ENCODE data around the gene TRIM73.
"Not testable (repeated sequence)": the region's sequence is repeated elsewhere in the genome, so short reads cannot be mapped to it uniquely, and the experiment has no call there.

Gene TRIM73

GRCh38 chr7:75415829-75416373, 20.5 kb downstream of the TRIM73 start:
- not testable (repeated sequence) for H3K36me3 ChIP-seq (ENCODE audit: control insufficient read depth in 2 of 2, insufficient read depth in 2 of 2, low read length in 2 of 2); H3K4me3 ChIP-seq (ENCODE audit: low read length in 2 of 2); H3K27ac ChIP-seq (ENCODE audit: low read depth in 2 of 2, low read length in 2 of 2); H3K9ac ChIP-seq (ENCODE audit: low read depth in 1 of 2, low read length in 2 of 2); H3K9me3 ChIP-seq (ENCODE audit: control insufficient read depth in 2 of 2, low read length in 2 of 2); H3K27me3 ChIP-seq (ENCODE audit: control insufficient read depth in 2 of 2, insufficient read depth in 2 of 2, low read length in 2 of 2); H3K4me1 ChIP-seq (ENCODE audit: control insufficient read depth in 2 of 2, insufficient read depth in 2 of 2, low read length in 2 of 2)

GRCh38 chr7:75416787-75417186, 21.4 kb downstream of the TRIM73 start:
- not testable (repeated sequence) for H3K36me3 ChIP-seq (ENCODE audit: control insufficient read depth in 2 of 2, insufficient read depth in 2 of 2, low read length in 2 of 2)

GRCh38 chr7:75418292-75418858, 22.9 kb downstream of the TRIM73 start:
- H3K4me3 ChIP-seq (ENCODE audit: low read length in 2 of 2); H3K27me3 ChIP-seq (ENCODE audit: control insufficient read depth in 2 of 2, insufficient read depth in 2 of 2, low read length in 2 of 2); H3K36me3 ChIP-seq (ENCODE audit: control insufficient read depth in 2 of 2, insufficient read depth in 2 of 2, low read length in 2 of 2): not testable (repeated sequence)

More at GRCh38 chr7:75416787-75417186, 21.4 kb downstream of the TRIM73 start:
- not testable (repeated sequence) for H3K4me1 ChIP-seq (ENCODE audit: control insufficient read depth in 2 of 2, insufficient read depth in 2 of 2, low read length in 2 of 2); H3K27ac ChIP-seq (ENCODE audit: low read depth in 2 of 2, low read length in 2 of 2); H3K9ac ChIP-seq (ENCODE audit: low read depth in 1 of 2, low read length in 2 of 2); H3K9me3 ChIP-seq (ENCODE audit: control insufficient read depth in 2 of 2, low read length in 2 of 2); H3K27me3 ChIP-seq (ENCODE audit: control insufficient read depth in 2 of 2, insufficient read depth in 2 of 2, low read length in 2 of 2); H3K4me3 ChIP-seq (ENCODE audit: low read length in 2 of 2)

GRCh38 chr7:75419210-75419609, 23.8 kb downstream of the TRIM73 start:
- not testable (repeated sequence) for H3K9ac ChIP-seq (ENCODE audit: low read depth in 1 of 2, low read length in 2 of 2); H3K4me3 ChIP-seq (ENCODE audit: low read length in 2 of 2); H3K27me3 ChIP-seq (ENCODE audit: control insufficient read depth in 2 of 2, insufficient read depth in 2 of 2, low read length in 2 of 2); H3K4me1 ChIP-seq (ENCODE audit: control insufficient read depth in 2 of 2, insufficient read depth in 2 of 2, low read length in 2 of 2); H3K9me3 ChIP-seq (ENCODE audit: control insufficient read depth in 2 of 2, low read length in 2 of 2); H3K27ac ChIP-seq (ENCODE audit: low read depth in 2 of 2, low read length in 2 of 2); H3K36me3 ChIP-seq (ENCODE audit: control insufficient read depth in 2 of 2, insufficient read depth in 2 of 2, low read length in 2 of 2)

More at GRCh38 chr7:75418292-75418858, 22.9 kb downstream of the TRIM73 start:
- not testable (repeated sequence) for H3K4me1 ChIP-seq (ENCODE audit: control insufficient read depth in 2 of 2, insufficient read depth in 2 of 2, low read length in 2 of 2); H3K9me3 ChIP-seq (ENCODE audit: control insufficient read depth in 2 of 2, low read length in 2 of 2); H3K27ac ChIP-seq (ENCODE audit: low read depth in 2 of 2, low read length in 2 of 2); H3K9ac ChIP-seq (ENCODE audit: low read depth in 1 of 2, low read length in 2 of 2)

GRCh38 chr7:75419693-75420092, 24.3 kb downstream of the TRIM73 start:
- H3K27me3 ChIP-seq (ENCODE audit: control insufficient read depth in 2 of 2, insufficient read depth in 2 of 2, low read length in 2 of 2); H3K36me3 ChIP-seq (ENCODE audit: control insufficient read depth in 2 of 2, insufficient read depth in 2 of 2, low read length in 2 of 2); H3K27ac ChIP-seq (ENCODE audit: low read depth in 2 of 2, low read length in 2 of 2): not testable (repeated sequence)

GRCh38 chr7:75420152-75420551, 24.7 kb downstream of the TRIM73 start:
- H3K36me3 ChIP-seq (ENCODE audit: control insufficient read depth in 2 of 2, insufficient read depth in 2 of 2, low read length in 2 of 2); H3K4me1 ChIP-seq (ENCODE audit: control insufficient read depth in 2 of 2, insufficient read depth in 2 of 2, low read length in 2 of 2); H3K9ac ChIP-seq (ENCODE audit: low read depth in 1 of 2, low read length in 2 of 2); H3K27me3 ChIP-seq (ENCODE audit: control insufficient read depth in 2 of 2, insufficient read depth in 2 of 2, low read length in 2 of 2); H3K9me3 ChIP-seq (ENCODE audit: control insufficient read depth in 2 of 2, low read length in 2 of 2); H3K4me3 ChIP-seq (ENCODE audit: low read length in 2 of 2); H3K27ac ChIP-seq (ENCODE audit: low read depth in 2 of 2, low read length in 2 of 2): not testable (repeated sequence)

More at GRCh38 chr7:75419693-75420092, 24.3 kb downstream of the TRIM73 start:
- H3K4me1 ChIP-seq (ENCODE audit: control insufficient read depth in 2 of 2, insufficient read depth in 2 of 2, low read length in 2 of 2); H3K9ac ChIP-seq (ENCODE audit: low read depth in 1 of 2, low read length in 2 of 2); H3K9me3 ChIP-seq (ENCODE audit: control insufficient read depth in 2 of 2, low read length in 2 of 2); H3K4me3 ChIP-seq (ENCODE audit: low read length in 2 of 2): not testable (repeated sequence)

- H3K27ac ChIP-seq (ENCODE audit: low read depth in 2 of 2, low read length in 2 of 2); H3K27me3 ChIP-seq (ENCODE audit: control insufficient read depth in 2 of 2, insufficient read depth in 2 of 2, low read length in 2 of 2); H3K9ac ChIP-seq (ENCODE audit: low read depth in 1 of 2, low read length in 2 of 2); H3K36me3 ChIP-seq (ENCODE audit: control insufficient read depth in 2 of 2, insufficient read depth in 2 of 2, low read length in 2 of 2); H3K4me3 ChIP-seq (ENCODE audit: low read length in 2 of 2); H3K9me3 ChIP-seq (ENCODE audit: control insufficient read depth in 2 of 2, low read length in 2 of 2); H3K4me1 ChIP-seq (ENCODE audit: control insufficient read depth in 2 of 2, insufficient read depth in 2 of 2, low read length in 2 of 2): not testable (repeated sequence)
These were observed 26.6 kb downstream of the TRIM73 start for GRCh38 chr7:75421798-75422710.

GRCh38 chr7:75423481-75423880, 28.1 kb downstream of the TRIM73 start:
- H3K36me3 ChIP-seq (ENCODE audit: control insufficient read depth in 2 of 2, insufficient read depth in 2 of 2, low read length in 2 of 2); H3K9me3 ChIP-seq (ENCODE audit: control insufficient read depth in 2 of 2, low read length in 2 of 2); H3K27me3 ChIP-seq (ENCODE audit: control insufficient read depth in 2 of 2, insufficient read depth in 2 of 2, low read length in 2 of 2); H3K4me3 ChIP-seq (ENCODE audit: low read length in 2 of 2); H3K27ac ChIP-seq (ENCODE audit: low read depth in 2 of 2, low read length in 2 of 2); H3K4me1 ChIP-seq (ENCODE audit: control insufficient read depth in 2 of 2, insufficient read depth in 2 of 2, low read length in 2 of 2); H3K9ac ChIP-seq (ENCODE audit: low read depth in 1 of 2, low read length in 2 of 2): not testable (repeated sequence)

GRCh38 chr7:75439000-75439399, 43.6 kb downstream of the TRIM73 start:
- H3K27ac ChIP-seq (ENCODE audit: low read depth in 2 of 2, low read length in 2 of 2); H3K4me1 ChIP-seq (ENCODE audit: control insufficient read depth in 2 of 2, insufficient read depth in 2 of 2, low read length in 2 of 2); H3K27me3 ChIP-seq (ENCODE audit: control insufficient read depth in 2 of 2, insufficient read depth in 2 of 2, low read length in 2 of 2); H3K4me3 ChIP-seq (ENCODE audit: low read length in 2 of 2); H3K9me3 ChIP-seq (ENCODE audit: control insufficient read depth in 2 of 2, low read length in 2 of 2); H3K9ac ChIP-seq (ENCODE audit: low read depth in 1 of 2, low read length in 2 of 2): not testable (repeated sequence)
- peaks cover 27 to 41% of the 10 kb centered on the region in 2 donors for H3K36me3 ChIP-seq (ENCODE audit: control insufficient read depth in 2 of 2, insufficient read depth in 2 of 2, low read length in 2 of 2)

GRCh38 chr7:75442101-75442464, 46.7 kb downstream of the TRIM73 start:
- Histone ChIP-seq H3K36me3 (ENCODE audit: control insufficient read depth in 2 of 2, insufficient read depth in 2 of 2, low read length in 2 of 2) (peaks cover 15 to 22% of the 10 kb centered on the region in 2 donors), H3K4me3 (ENCODE audit: low read length in 2 of 2) (peak overlapping the region; percentile 39 to 65)
- not testable (repeated sequence) for H3K4me1 ChIP-seq (ENCODE audit: control insufficient read depth in 2 of 2, insufficient read depth in 2 of 2, low read length in 2 of 2); H3K9ac ChIP-seq (ENCODE audit: low read depth in 1 of 2, low read length in 2 of 2); H3K27me3 ChIP-seq (ENCODE audit: control insufficient read depth in 2 of 2, insufficient read depth in 2 of 2, low read length in 2 of 2); H3K9me3 ChIP-seq (ENCODE audit: control insufficient read depth in 2 of 2, low read length in 2 of 2); H3K27ac ChIP-seq (ENCODE audit: low read depth in 2 of 2, low read length in 2 of 2)
